Cardiac fibroblast (primary cell): Measurements from ENCODE around the gene NHS.
A peak's percentile ranks its signal among the peaks of the same experiment; 100 is the strongest.

Experiments used
- DNase-seq, 2 donors: peaks; one replicate each; pipeline versions ENCODE4 v3.0.0 to v3.0.0-alpha.2; 2010; ENCODE audit warnings: low read depth in 2 of 2
- H3K4me3 ChIP-seq, 2 donors: replicated peaks in 1 of 2; 1 replicate in 1 of 2; 2 replicates in 1 of 2; pipeline ENCODE4 v1.5.1; 2011; ENCODE audit warnings: low read depth in 2 of 2, low read length in 2 of 2, mild to moderate bottlenecking in 2 of 2, moderate library complexity in 1 of 2
- CTCF ChIP-seq: IDR thresholded peaks from one replicate; pipeline ENCODE4 v1.5.1; 2011; ENCODE audit warnings: low read depth, mild to moderate bottlenecking, low read length, inconsistent platforms

Gene NHS

GRCh38 chrX:17470136-17470535 is 95.1 kb downstream of the NHS start:
- H3K4me3 ChIP-seq = no peak overlapping the region
- TF ChIP-seq CTCF = no peak
- DNase-seq = peak; percentile 15 to 21

- DNase-seq = no peak
- no peak for TF ChIP-seq CTCF
- H3K4me3 ChIP-seq = no peak overlapping the region
Measured at GRCh38 chrX:17471121-17471520, 96.1 kb downstream of the NHS start.

- TF ChIP-seq CTCF = no peak
Measured at GRCh38 chrX:17471861-17472260, 96.9 kb downstream of the NHS start.

GRCh38 chrX:17472424-17472823 is 97.4 kb downstream of the NHS start:
- DNase-seq = no peak
- no peak overlapping the region for H3K4me3 ChIP-seq
- TF ChIP-seq CTCF = no peak

More at GRCh38 chrX:17471861-17472260, 96.9 kb downstream of the NHS start:
- H3K4me3 ChIP-seq = no peak overlapping the region
- DNase-seq = no peak

GRCh38 chrX:17473021-17473420 is 98.0 kb downstream of the NHS start:
- H3K4me3 ChIP-seq = no peak overlapping the region
- DNase-seq = no peak
- TF ChIP-seq CTCF = no peak

- TF ChIP-seq CTCF = no peak
- peak; percentile 24 to 66 for DNase-seq
- H3K4me3 ChIP-seq = no peak overlapping the region
Measured at GRCh38 chrX:17474892-17475291, 99.9 kb downstream of the NHS start.
